ENCODE results near the gene AMBP.

The AMBP gene

DNA sequence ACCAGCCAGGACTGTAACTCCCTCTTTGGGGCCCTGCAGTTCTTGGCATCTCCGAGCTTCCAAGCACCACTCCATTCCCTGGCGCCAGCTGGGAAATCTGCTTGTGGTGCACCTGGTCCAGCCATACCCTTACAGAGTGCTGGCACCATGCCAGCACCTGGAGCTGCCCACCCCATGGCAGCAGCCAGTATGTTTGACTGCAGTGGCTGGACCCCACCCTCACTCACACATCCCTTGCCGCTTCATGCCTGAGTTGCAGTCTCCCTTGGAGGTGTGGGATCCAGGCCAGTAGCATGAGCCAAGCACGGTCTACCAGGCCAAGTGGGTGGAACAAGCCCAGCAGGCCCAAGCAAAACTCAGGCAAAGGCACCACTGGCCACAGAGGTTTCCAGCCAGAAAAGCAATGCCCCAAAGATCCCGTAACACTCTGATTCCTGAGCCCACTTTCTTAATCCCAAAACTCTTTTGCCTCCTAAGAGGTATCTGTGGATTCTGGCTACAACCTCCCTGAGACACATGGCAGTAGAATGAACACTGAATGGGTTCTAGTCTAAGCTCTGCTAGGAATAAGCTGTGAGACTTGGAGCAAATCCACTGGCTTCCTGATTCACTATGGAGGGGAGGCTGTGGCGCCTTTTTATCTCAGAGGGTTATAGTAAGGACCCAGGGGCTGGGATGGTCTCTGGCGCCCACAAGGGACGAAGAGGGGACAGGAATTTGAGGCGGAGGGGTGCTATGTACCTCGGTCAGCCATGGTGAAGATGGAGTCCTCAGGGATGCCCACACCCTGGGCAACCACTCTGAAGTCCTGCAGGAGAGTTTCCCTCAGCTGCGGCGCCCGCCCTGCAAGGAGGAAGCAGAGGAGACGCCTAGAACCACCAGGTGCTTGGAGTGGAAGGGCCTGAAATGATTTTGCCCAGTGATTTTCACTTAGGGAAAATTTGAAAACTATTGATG, 5.6 kb downstream of the AMBP start:
- DNase-seq: no peak

DNA sequence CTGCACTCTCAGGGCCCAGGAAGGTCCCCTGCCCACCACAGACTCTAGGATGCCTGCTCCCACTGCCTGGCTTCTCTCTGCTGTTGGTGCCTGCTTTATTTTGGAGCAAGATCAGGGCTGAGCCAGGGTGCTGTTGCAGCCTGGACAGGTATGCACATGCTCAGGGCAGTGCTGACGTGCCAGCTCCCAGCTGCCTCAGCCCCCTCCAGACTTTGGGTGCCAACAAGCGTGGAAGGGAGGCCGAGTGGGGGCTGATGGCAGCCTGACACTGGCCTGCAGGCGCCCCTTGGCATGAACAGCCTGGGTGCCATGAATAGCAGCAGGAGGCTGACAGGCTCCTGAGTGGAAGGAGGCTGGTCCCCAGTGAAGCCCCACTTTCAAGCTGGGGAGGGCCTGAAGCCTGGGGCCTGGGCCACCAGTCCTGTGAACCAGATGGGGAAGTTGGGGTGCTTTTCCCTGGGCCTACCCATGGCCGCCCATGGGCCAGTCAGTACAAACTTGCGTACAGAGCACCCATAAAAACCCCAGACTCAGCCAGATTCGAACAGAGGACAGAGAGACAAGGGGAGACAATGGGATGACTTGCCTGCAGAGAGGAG, 6.8 kb downstream of the AMBP start:
- DNase-seq: no peak

DNA sequence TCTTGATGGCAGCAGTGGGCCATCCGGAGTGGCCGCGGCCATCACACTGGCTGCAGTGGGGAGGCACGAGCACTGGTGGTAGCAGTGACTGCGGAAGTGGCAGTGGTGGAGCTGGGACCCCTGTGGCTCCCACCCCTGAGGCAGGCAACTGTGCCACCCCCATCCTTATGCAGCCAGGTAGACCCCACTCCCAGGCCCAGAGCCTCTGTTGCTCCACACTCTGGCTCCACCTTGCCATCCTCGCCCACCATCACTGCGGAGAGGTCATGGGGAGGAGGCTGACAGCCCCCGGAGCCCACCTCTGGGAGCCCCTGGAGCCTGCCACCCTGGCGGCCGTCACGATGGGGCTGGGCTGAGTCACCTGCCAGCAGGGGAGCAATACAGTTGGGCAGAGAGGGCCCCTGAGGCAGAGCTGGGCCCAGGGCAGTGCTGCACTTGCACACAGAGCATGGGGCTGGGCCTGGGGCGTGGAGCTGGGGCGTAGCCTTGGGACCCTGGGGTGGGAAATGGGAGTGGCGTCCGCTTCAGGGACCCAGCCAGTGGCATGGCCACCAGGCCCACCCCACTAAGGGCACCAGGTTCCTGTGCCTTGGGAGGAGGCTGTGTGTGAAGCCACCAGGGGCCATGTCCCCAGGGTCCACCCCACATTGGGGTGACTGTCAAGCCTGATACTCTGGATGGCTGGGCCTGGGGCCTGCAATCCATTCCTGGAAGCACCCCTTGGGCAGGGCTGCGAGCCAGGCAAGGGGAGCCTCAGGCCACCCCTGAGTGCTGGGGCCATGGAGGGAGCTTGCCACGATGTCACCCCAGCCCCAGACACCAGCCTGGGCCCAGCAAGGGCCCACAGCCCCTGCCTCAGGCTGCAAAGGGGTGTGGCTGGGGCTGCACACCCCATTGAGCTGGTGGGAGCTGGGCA, 7.7 kb downstream of the AMBP start:
- no peak for DNase-seq

DNA sequence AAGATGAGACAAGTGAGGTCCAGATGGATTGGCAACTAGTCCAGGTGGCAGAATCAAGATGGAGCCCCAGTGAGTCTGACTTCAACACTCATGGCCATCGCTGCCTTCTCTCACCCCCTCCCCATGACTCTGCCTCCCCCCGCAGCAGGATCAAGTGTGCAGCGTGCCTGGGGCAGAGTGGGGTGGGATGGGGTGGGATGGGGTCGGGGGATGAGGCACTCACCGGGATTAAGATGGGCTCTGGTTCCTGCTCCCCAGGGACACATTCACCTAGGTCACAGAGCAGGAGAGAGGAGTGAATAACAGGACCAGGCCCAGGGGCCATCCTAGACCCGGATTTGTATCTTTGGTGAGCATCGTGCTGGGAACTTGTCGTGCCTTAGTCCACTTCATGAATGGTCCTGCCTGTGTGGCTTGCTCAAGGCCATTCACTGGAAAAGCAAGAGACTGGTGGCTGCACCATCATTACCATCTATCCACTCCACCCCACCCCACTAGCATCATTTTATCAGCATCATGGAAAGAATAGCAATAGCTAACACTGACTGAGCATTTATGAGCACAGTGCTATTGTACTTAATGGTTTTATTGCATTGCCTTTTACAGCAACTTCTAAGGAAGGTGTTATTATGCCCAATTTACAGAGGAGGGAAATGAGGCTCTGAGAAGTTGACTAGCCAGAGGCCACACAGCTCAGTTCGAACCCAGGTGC, 8.5 kb downstream of the AMBP start:
- DNase-seq: no peak

DNA sequence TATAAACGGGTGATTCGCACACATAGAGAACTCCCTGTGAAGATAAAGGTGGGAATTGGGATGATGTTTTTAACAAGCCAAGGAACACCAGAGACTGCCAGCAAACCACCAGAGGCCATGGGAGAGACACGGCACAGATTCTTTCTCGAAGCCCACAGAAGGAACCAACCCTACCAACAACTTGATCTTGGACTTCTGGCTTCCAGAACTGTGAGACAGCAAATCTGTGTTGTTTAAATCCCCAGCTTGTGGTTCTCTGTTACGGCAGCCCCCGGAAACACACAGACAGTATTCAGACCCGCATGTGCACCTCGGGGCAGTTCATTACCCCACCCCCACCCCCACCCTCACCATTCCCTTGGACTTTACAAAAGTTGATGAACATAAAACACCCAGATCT, 12.8 kb downstream of the AMBP start:
- no peak for DNase-seq

DNA sequence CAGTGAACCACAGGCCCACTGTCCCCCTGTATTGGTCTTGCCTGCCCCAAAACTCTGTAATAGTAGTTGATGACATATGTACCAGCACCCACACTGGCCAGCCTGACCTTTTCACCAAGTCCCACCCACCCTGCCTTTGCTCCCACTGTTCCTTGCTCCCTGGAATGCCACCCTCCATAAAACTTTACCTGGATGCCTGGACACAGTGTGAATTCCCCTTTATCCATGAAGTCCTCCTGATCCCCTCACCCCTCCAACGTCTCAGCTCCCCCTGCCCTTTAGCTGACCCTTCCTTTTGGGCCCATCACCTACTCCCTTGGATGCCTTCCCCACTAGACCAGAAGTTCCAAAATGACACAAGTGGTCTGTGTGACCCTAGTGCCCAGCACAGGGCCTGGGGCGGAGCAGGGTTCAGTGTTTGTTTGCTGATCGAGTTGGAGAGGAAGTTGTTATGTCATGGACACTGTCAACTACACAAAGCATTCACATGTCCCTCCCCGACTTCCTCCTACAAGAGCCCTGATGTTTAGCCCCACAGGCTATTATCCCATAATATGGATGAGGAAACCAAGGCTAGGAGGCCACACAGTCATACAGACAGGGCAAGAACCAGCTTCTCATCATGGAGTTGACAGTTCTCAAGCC, 16.1 kb downstream of the AMBP start:
- peak; percentile 45 for DNase-seq

DNA sequence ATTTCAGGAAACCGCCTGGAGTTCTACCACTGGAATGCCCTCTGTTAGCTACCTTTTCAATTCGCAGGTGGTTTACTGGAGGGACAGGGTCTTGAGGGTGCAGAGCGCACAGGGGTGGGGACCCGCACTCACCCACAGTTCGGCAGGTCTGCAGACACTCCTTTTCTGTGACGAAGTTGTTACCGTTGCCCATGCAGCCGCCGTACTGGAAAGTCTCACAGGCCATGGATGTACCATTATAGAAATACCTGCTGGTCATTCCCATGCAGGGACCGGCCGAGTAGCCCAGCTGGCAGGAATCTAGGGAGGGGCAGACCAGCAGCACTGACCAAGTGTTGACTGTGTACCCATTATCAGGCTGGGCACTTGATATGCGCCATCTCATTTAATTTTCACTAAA, 16.8 kb downstream of the AMBP start:
- DNase-seq: no peak

DNA sequence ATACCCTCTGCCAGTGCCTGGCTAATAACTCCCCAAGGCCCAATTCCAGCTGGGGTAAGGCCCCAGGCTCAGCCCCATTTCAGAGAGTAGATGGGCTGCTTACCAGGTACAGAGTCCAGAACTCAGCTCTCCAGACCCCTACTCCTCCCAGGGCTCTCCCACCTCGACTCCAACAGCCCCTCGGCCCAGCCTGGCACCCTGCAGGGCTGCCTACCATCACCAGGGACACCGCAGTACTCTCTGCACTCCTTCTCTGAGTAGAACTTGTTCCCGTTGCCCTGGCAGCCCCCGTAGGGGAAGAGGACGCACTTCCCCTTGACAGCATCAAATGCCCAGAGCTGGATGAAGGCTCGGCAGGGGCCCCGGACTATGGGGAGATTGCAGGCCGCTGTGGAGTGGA, 17.4 kb downstream of the AMBP start:
- DNase-seq: no peak

DNA sequence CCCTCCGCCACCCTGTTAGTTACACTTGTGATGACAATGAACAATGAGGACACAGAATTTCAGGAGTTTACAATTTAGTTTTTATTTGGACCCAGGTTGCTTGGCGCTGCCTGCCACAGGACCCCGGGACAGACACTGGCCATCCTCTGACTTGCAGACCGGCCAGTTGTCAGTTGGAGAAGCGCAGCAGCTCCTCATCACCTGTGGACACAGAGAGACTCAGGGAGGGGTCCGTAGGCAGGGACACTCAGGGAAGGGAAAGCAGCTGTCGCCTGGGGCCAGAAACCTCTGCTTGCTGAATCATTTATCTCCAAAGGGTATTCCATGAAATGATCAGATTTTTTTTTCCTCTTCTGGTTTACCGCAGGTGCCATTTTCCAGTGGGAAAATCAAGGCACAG, 18.0 kb downstream of the AMBP start:
- no peak for DNase-seq

DNA sequence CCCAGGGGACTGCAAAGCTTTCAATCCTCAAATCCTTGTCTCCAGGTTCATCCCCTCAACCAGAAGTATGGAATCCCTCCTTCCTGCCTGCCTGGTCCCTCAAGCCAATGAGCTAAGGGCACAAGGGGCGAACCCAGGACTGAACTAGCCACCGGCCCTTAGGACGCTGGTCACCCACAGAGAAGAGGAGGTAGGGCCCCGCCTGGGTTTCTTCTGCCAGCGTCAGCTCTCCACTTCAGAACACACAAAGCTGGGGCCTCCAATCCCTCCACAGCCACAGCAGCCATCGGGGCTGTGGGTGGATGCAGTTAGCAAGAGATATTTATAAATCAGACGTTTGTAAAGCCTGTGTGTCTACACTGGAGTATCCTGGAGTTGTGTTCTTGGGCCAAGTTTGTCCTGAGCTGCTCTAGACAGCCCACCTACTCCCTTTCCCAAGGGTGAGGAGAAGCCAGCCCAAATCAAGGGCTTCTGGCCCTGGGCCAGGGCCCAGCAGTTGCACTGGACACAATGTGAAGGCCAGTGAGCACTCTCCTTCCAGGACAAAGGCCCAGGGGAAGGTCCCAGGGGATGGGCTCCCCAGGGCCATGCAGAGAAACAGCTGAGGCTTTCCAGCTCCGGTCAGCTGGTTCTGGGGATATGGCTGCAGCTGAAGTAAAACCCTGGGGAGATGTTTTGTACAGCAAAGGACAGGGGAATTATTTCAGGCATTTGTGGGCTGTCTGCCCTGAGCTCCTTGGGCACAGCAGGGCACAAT, 18.9 kb downstream of the AMBP start:
- no peak for DNase-seq

DNA sequence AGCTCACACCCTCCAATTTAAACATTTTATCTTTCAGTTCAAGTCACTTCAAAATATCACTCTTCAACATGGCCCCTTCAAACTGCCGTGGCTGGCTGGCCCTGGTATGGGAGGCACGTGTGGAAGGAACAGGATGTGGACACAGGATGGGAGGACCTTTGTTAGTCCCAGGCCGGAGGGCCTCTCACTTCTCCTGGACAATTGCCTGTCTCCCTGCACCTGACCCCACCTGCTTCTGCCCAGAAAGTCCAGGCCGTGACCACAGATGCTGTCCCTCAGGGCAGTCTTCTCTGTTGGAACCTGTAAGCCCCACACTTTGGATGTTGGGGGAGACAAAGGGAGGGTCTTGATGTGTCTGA, 19.4 kb downstream of the AMBP start:
- no peak for DNase-seq

DNA sequence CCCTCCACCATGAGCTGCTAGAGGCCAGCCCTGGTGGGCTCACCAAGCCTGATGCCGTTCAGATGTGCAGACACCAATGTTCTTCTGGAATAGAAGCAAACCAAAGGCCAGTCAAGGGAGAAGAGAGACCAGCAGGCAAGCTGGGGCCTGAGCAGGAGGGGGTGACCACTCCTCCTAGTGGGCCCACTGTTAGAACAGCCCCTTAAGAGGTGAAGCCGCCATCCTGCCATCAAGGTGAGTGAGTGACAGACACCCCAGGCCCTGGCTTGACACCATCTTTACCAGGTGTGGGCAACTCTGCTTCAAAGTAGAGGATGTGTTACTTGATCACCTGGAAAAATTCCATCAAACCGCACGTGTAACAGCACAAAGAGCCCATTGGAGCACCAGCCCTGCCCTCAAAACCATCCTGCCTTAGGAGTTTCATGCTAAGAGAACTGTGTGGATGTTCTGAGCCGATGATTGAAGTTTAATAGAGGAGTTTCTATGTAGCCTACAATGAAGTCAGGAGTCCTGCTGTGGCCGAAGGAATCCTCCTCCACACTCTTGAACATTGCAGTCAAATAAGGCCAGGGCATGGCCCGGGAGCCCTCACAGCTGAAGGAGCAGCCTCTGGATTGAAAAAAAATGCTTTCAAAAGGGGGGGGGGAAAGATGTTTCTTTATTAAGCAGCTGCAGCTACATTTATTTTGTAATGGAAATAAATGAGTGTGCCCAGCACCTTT, 20.8 kb downstream of the AMBP start:
- DNase-seq: no peak

DNA sequence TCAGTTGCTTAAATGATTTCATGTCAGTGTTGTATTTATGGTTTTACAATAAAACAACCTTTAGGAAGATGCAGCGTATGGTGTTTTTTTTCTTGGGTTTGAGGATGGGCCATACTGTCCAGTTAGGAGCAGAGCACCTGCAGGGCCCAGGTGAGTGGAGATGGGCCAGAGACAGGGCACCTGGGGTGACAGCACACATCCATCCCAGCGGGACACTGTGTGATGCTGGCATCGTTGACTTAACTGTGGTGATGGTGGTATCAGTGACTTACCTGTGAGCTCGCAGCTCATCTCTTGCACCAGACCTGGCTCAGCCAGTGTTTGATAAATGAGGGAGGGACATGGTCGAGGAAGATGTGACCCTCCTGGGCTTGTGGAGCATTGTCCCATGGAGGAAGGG, 21.6 kb downstream of the AMBP start:
- DNase-seq: no peak

DNA sequence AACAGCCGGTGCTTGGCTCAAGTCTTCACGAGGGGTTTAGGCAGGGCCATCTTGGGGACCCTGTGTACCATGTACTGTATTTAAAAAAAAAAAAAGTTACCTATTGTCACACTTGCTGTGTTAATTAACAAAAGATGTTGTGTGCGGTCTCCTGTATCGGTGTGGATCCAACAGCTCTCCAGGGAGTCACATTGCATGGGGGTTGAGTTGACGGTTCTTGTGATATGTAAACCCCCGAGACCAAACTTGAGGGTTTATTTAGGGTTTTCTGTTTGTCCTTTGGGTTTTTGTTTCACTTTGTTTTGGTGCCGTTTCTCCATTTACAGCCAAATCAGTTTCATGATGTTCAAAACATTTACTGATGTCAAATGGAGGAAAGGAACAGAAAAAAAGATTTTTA, 22.2 kb downstream of the AMBP start:
- no peak for DNase-seq

DNA sequence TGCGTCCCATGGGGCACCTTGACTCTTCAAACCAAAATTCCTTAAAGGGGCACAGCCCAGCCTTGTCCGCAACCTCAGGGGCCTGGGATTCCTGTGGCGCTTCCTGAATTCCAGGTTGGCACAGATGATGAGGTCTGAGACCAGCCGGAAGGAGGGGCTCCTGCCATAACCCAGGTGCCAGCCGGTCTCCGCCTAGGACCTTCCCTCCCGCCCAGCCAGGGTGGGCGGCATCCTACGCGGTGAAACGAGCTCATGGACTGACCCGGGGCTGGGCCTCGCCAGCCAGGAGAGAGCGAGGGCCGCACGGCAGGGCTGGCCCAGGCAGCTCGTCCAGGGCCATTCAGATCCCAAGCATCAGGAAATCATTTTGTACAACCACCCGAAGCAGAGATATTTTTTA, 23.0 kb downstream of the AMBP start:
- DNase-seq: no peak

DNA sequence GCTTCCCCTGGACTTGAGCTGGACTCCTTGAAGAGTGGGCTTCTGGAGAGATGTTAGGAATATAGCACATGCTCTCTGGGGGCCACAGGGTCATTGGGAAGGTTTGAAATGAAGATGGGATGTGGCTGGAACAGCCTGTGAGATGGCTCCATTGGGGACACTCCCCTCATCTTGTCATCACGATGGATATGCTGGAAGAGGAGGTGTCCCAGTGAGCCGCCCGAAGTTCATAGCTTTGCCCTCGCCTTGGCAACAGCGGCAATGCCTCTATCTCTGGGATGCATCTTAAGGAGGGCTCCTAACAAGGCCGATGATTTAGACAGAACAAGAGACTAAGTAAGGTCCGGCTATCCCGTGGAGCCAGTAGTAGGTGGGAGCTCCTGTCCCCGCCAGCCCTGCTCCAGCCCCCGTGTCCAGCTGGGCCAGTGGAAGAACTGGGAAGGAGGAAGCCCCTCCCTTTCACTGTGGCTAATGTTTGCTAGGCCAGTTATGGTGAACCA, 23.9 kb downstream of the AMBP start:
- DNase-seq: no peak

DNA sequence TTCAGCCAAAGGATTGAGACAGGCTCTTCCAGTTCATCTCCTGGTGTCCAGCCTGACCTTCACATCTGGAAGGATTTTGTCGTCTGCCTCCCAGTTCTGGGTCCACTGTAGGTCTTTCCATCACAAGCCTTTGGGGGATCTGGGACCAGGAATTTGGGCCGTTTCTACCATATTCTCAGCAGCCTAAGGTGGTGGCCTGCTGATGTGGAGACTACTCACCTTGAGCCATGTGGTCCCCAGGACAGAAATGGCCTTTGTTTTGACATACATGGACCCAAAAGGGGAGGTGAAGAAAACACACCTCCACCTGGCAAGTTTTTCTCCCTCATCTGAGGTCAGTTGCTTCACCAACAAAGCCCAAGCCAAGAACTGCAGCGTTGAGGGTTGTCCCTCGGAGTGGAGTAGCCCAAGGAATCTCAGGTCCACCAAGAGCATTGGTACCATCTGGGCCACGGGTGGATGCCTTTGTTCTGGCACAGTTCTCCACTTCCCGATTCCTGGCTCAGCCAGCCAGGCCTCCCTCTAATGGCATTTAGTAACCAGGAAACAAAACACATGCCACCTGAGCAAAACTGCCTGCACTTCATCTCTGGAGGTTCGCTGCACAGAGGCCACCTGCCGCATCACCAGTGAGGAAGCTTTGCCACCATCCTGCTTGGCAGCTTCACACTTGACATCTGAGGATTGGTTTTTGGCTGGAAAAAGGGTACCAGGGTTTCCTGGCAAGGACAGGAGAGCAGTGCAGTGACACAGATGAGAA, 24.7 kb downstream of the AMBP start:
- no peak for DNase-seq

DNA sequence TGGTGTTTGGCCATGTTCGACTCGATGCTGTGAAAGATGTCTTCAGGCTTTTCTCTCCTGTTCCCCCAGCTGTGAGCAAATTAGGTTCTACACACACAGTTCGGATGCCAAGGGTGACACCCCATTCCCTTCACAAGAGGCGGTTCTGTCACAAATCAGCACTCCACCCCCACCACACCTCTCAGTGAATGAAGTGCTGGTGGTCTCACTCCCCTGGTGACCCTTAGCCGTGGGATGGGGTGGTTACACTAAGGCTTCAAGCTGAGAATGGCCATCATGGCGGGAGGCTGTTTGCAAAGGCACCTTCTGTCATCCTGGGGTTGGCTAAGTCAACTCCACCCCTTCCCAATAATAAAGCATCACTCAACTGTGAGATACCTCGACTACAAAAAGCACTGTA, 26.4 kb downstream of the AMBP start:
- DNase-seq: no peak

DNA sequence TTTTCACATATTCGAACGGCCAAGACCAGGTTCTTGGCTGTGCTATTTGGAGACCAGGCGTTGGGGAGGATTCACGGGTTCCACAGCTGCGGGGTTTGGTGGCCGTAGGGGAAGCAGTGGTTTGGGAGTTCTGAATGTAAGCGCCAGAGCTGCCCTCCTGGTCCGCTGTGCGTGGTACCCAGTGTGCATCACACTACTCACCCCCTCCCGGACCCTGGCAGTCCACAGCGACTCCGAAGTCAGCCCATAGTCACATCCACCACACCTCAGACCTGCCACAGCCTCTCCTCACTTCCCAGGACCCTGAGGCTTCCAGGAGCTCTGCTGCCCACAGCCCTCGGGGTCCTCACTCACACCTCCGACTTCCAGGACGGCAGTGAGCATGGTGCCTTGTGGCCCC, 26.8 kb downstream of the AMBP start:
- DNase-seq: no peak

DNA sequence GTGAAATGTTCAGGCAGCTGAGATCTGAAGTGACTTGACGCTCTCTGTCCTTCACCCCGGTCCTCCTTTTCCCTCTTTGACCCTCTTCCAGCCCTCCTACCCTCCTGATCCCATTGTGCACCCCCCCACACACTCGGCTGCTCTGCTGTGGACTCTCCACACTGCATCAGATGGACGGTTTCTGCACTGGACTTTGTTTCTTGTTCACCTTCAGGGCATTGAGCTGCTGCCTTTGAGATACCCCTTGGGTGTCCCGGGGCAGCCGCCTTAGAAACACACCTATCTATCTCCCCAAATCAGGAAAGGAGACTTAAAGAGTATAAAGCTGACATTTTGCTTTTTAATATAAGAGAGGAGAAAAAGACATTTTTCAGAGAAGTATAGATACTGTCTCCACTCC, 27.5 kb downstream of the AMBP start:
- no peak for DNase-seq
